HG03139 (cell line): Measurements from ENCODE around the gene NAXD.
A peak's percentile ranks its signal among the peaks of the same experiment; 100 is the strongest.

Experiments
- ATAC-seq: cut with Tn5 transposase; IDR thresholded peaks from one replicate; pipeline ENCODE4 v1.9.1; 2021; ENCODE audit not compliant: unreplicated experiment

Gene NAXD

GRCh38 chr13:110643324-110643723 lies 28.0 kb downstream of the NAXD start:
- no peak for ATAC-seq

GRCh38 chr13:110643768-110644421 lies 28.6 kb downstream of the NAXD start:
- ATAC-seq = no peak

- peak; percentile 87 for ATAC-seq
These were observed 29.7 kb downstream of the NAXD start for GRCh38 chr13:110644892-110645521.

GRCh38 chr13:110645750-110646149 lies 30.4 kb downstream of the NAXD start:
- no peak for ATAC-seq

GRCh38 chr13:110646442-110647364 lies 31.4 kb downstream of the NAXD start:
- ATAC-seq = no peak

- ATAC-seq = no peak
These were observed 32.0 kb downstream of the NAXD start for GRCh38 chr13:110647365-110647737.

GRCh38 chr13:110648146-110648819 lies 32.9 kb downstream of the NAXD start:
- ATAC-seq = no peak

- no peak for ATAC-seq
These were observed 33.6 kb downstream of the NAXD start for GRCh38 chr13:110648848-110649421.

GRCh38 chr13:110649551-110649950 lies 34.2 kb downstream of the NAXD start:
- ATAC-seq = no peak

GRCh38 chr13:110650436-110650835 lies 35.1 kb downstream of the NAXD start:
- no peak for ATAC-seq

GRCh38 chr13:110651271-110651670 lies 35.9 kb downstream of the NAXD start:
- ATAC-seq = no peak

GRCh38 chr13:110651726-110652230 lies 36.4 kb downstream of the NAXD start:
- ATAC-seq = no peak

- no peak for ATAC-seq
These were observed 36.9 kb downstream of the NAXD start for GRCh38 chr13:110652231-110652730.

- ATAC-seq = no peak
These were observed 37.4 kb downstream of the NAXD start for GRCh38 chr13:110652764-110653163.

- no peak for ATAC-seq
These were observed 37.9 kb downstream of the NAXD start for GRCh38 chr13:110653271-110653670.

GRCh38 chr13:110653851-110654250 lies 38.5 kb downstream of the NAXD start:
- no peak for ATAC-seq

- ATAC-seq = no peak
These were observed 41.9 kb downstream of the NAXD start for GRCh38 chr13:110657196-110657595.

- peak; percentile 87 for ATAC-seq
These were observed 43.0 kb downstream of the NAXD start for GRCh38 chr13:110658218-110658911.

- ATAC-seq = no peak
These were observed 45.9 kb downstream of the NAXD start for GRCh38 chr13:110661256-110661655.

GRCh38 chr13:110662091-110662490 lies 46.7 kb downstream of the NAXD start:
- ATAC-seq = no peak
